Breast epithelium (tissue), 4 donors: ENCODE measurements around the gene FTSJ3. TPM values are rescaled to one million over a fixed set of nuclear protein-coding genes. Genes with fewer than 3 reads are reported as not detected.

Source experiments
- DNase-seq, 2 donors: peaks; one replicate each; pipeline ENCODE4 v3.0.0-alpha.2; 2019; ENCODE audit warnings: low spot score in 2 of 2
- H3K27ac ChIP-seq, 2 donors: fragments of 200-600 bp; sonication (generic) in 1 of 2; one replicate each; pipeline ENCODE4 v1.5.1; 2016 to 2019; ENCODE audit warnings: mild to moderate bottlenecking in 1 of 2
- H3K27me3 ChIP-seq, 2 donors: fragments of 200-600 bp; sonication (generic) in 1 of 2; one replicate each; pipeline versions ENCODE4 v1.5.1 to v1.6.0; 2017 to 2019; ENCODE audit warnings: control low read depth in 1 of 2, mild to moderate bottlenecking in 1 of 2
- H3K36me3 ChIP-seq: fragments of 200-600 bp; one replicate; pipeline ENCODE4 v1.5.1; 2019
- H3K4me1 ChIP-seq, 2 donors: fragments of 200-600 bp; sonication (generic); one replicate each; pipeline ENCODE4 v1.5.1; 2016 to 2019; ENCODE audit warnings: control low read depth in 1 of 2
- H3K4me3 ChIP-seq, 3 donors: fragments of 200-600 bp; sonication (generic); 1 replicate in 2 of 3; 2 replicates in 1 of 3; pipeline ENCODE4 v1.5.1; 2016 to 2019; ENCODE audit warnings: mild to moderate bottlenecking in 3 of 3, moderate library complexity in 2 of 3
- H3K9me3 ChIP-seq, 2 donors: fragments of 200-600 bp; sonication (generic) in 1 of 2; one replicate each; pipeline ENCODE4 v1.5.1; 2016 to 2019; ENCODE audit warnings: control low read depth in 1 of 2
- POLR2A ChIP-seq: fragments of 450-650 bp; IDR thresholded peaks from one replicate; pipeline ENCODE4 v1.6.1; 2016; ENCODE audit warnings: antibody characterized with exemption, mild to moderate bottlenecking, moderate library complexity
- POLR2AphosphoS5 ChIP-seq, 3 donors: sonication (generic); formaldehyde crosslinking; IDR thresholded peaks; one replicate each; pipeline ENCODE4 v1.6.1; 2017; ENCODE audit warnings: antibody characterized with exemption in 3 of 3
- intact Hi-C: fragments of 100-400 bp; cut with DNase I; formaldehyde crosslinking; loops from one replicate; pipeline ENCODE4 v1.15.1; 2023; ENCODE audit warnings: low total_unique reads
- total RNA-seq, 3 donors: library from RNA; depleted of rRNA; stranded (reverse); fragments of >200 nt; gene quantifications; one replicate each; pipeline ENCODE4 v1.1.0, GENCODE V29; 2016
- TF ChIP-seq, protein P1 (sequence below), 3 donors: fragments of 450-650 bp; IDR thresholded peaks; one replicate each; pipeline ENCODE4 v1.5.1; 2016 to 2017; ENCODE audit warnings: antibody characterized with exemption in 3 of 3, mild to moderate bottlenecking in 3 of 3, moderate library complexity in 3 of 3

The FTSJ3 gene
- total RNA-seq, 3 donors from 2014 or later: 55.4 to 78.7 (median 59.1) TPM

DNA sequence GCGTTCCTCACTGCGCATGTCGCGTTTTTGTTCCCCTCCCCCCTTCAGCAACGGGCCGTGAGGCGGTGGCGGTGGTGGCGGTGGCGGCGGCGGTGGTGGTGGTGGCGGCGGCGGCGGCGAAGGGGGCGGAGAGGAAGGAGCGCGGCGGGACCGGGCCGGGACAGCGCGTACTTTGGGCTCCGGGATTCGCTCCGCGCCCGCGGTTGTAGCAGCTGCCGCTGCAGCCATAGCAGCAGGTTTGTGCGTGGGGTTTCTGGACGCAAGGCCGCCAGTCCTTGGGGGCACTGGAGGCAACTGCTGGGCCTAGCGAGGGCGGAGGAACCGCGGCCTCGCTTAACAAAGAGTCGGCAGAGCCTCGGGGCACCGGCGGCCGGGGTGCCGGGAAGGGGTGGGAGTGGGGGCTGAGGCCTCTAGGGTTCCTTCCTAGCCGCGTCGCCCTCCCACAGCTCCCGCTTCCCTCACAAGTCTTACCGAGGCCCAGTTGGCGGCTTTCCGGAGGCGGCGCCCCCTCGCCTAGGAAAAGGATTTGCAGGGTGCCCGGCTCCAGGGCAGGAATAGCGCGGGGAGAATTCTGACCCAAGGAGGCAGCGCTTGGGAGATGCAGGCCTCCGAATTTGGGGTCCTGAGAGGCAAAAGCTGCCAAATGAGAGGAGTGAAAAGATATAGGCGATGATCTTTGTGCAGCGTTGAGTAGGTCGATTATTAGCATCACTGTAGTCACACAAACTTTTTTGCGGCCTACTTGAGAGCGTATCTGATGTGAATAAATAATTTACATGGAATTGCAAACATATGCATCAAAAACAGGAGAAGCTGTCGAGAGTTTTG, 53.1 kb downstream of the FTSJ3 start, which contains the start of gene DDX42:
TSS of gene DDX42 (plus strand) at position 30 of the 828 bp plus-strand sequence. CDS start 12,880 bp downstream, outside the sequence.
- intact Hi-C loops: no loop called here

DNA sequence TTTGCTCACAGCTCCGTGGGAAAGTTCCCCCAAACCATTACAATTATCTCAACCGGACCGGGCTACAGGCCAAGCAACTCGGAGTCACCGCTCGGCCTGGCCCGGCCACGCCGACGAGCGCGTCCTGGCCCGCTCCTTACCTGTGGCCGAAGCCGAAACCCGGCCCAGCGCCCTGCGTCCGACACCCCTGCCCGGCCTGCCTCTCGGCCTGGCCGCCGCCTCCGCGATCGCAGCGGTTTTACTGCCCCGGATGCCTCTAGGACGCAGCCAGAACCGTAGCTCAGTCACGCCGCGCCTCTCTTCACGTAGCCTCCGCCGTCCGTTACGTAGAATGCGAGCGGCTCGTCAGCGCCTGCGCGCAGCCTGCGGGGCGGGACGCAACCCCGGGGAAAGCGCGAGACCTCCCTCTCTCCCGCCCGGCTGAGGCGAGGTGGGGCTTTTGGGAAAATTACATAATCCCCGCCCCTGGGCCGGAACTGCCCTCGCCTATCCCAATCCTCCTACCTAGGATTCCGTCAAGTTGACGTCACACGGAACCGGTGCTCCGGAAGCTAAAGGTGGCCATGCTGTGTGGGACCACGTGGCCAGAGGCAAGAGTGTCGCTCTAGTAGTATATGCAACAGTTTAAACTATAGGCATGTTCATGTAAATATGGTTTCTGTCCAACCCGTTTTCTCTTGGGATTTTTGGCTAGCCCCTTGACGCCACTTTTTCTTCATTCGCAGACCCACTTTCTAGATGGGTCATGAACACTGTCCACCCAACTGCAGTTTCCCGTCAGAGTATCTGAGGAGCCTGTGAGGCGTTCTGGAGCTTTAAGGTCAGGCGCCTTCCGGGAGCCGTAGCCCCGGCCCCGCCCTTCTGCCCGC, 54.0 kb downstream of the FTSJ3 start, which contains the start of gene CCDC47:
TSS of gene CCDC47 (minus strand) at position 326 of the 869 bp plus-strand sequence. CDS start 7,422 bp downstream, outside the sequence.
- TF ChIP-seq, protein P1, sequence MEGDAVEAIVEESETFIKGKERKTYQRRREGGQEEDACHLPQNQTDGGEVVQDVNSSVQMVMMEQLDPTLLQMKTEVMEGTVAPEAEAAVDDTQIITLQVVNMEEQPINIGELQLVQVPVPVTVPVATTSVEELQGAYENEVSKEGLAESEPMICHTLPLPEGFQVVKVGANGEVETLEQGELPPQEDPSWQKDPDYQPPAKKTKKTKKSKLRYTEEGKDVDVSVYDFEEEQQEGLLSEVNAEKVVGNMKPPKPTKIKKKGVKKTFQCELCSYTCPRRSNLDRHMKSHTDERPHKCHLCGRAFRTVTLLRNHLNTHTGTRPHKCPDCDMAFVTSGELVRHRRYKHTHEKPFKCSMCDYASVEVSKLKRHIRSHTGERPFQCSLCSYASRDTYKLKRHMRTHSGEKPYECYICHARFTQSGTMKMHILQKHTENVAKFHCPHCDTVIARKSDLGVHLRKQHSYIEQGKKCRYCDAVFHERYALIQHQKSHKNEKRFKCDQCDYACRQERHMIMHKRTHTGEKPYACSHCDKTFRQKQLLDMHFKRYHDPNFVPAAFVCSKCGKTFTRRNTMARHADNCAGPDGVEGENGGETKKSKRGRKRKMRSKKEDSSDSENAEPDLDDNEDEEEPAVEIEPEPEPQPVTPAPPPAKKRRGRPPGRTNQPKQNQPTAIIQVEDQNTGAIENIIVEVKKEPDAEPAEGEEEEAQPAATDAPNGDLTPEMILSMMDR (IDR thresholded peaks at IDR 0.05): no peak
- peak; percentile 93 for TF ChIP-seq POLR2A
- peak; percentile 85 to 97 (median 95) for TF ChIP-seq POLR2AphosphoS5 (IDR thresholded peaks at IDR 0.05)
- peak; percentile 98 to 99 for DNase-seq
- H3K27ac ChIP-seq: peak within 1 kb of the TSS; percentile 95 to 98
- peak within 1 kb of the TSS; percentile 73 to 99 (median 84) for H3K4me3 ChIP-seq
- no peaks in the 10 kb centered on the region for H3K9me3 ChIP-seq
- intact Hi-C loops: loop anchor here (1.0 kb wide), 1 partner anchor 72 kb away; no protein-coding TSS in a partner anchor
- peaks cover 8 to 9% of the 10 kb centered on the region in 2 donors for H3K4me1 ChIP-seq
- no peaks in the 10 kb centered on the region for H3K36me3 ChIP-seq
- no peaks in the 10 kb centered on the region for H3K27me3 ChIP-seq

More for the DNA sequence above, 53.1 kb downstream of the FTSJ3 start, which contains the start of gene DDX42:
- DNase-seq: peak; percentile 83 to 91
- H3K27me3 ChIP-seq: no peaks in the 10 kb centered on the region
- H3K4me1 ChIP-seq: peaks cover 8 to 10% of the 10 kb centered on the region in 2 donors
- H3K27ac ChIP-seq: peak within 1 kb of the TSS; percentile 95 to 98
- H3K36me3 ChIP-seq: no peaks in the 10 kb centered on the region
- H3K9me3 ChIP-seq: no peaks in the 10 kb centered on the region
- H3K4me3 ChIP-seq: peak within 1 kb of the TSS; percentile 73 to 99 (median 84)
- TF ChIP-seq, protein P1 (IDR thresholded peaks at IDR 0.05): peak in 1 of 3 donors; percentile 7
- TF ChIP-seq POLR2AphosphoS5 (IDR thresholded peaks at IDR 0.05) (no peak), POLR2A (no peak)

DNA sequence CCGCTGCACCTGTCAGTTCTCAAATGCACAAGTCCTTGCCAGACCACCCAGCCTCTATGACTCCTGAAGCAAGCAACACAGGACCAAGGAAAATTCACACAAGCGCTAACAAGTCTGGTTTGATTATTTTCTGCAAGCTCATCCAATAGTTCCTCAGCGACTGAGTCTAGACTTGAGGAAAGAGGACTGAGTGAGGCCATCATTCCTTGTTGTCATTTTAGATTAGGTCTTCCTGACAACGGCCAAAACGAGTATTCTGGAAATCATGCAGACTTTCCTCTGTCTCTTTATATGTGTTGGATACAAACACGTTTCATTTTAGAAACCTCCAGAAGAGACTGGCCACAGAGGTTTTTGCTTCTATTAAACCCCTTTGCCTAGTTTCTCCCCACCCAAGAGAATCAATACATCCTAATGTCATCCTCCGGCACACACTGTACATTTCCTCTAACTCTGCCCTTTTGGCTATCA, 54.6 kb downstream of the FTSJ3 start:
- Histone ChIP-seq H3K9me3 (no peaks in the 10 kb centered on the region), H3K4me3 (peak overlapping the region; percentile 73 to 99 (median 84)), H3K27me3 (no peaks in the 10 kb centered on the region), H3K36me3 (no peaks in the 10 kb centered on the region), H3K27ac (peak overlapping the region; percentile 95 to 98), H3K4me1 (peaks cover 8 to 9% of the 10 kb centered on the region in 2 donors)
- TF ChIP-seq POLR2A (no peak), POLR2AphosphoS5 (IDR thresholded peaks at IDR 0.05) (no peak)
- TF ChIP-seq, protein P1 (IDR thresholded peaks at IDR 0.05): no peak
- intact Hi-C loops: loop anchor here (1.0 kb wide), 1 partner anchor 72 kb away; no protein-coding TSS in a partner anchor
- DNase-seq: no peak

Other genes with a start within 250 kb of the FTSJ3 start
- 10 to 100 TPM; 11.0 to 12.4 (median 11.1) TPM for gene TACO1, start 226.8 kb downstream of the FTSJ3 start, total RNA-seq
- gene MAP3K3, start 205.2 kb downstream of the FTSJ3 start, total RNA-seq: 10 to 100 TPM; 44.9 to 60.0 (median 47.9) TPM
- gene LIMD2, start 127.5 kb downstream of the FTSJ3 start, total RNA-seq: 10 to 100 TPM in 1 of 3 donors, 1 to 10 TPM in 2; 6.1 to 10.5 (median 7.2) TPM
- gene STRADA, start 85.9 kb downstream of the FTSJ3 start, total RNA-seq: 10 to 100 TPM; 25.9 to 33.8 (median 26.2) TPM
- gene CCDC47, start 54.1 kb downstream of the FTSJ3 start, total RNA-seq: 10 to 100 TPM; 54.1 to 89.5 (median 81.7) TPM
- gene DDX42, start 53.5 kb downstream of the FTSJ3 start, total RNA-seq: 100 to 1,000 TPM; 131 to 139 (median 139) TPM
- gene PSMC5, start 232 bp downstream of the FTSJ3 start, total RNA-seq: 100 to 1,000 TPM in 2 of 3 donors, 10 to 100 TPM in 1; 98.3 to 110 (median 104) TPM
- gene SMARCD2, start 15.0 kb upstream of the FTSJ3 start, total RNA-seq: 100 to 1,000 TPM; 142 to 210 (median 192) TPM
- gene CSH2, start 46.0 kb upstream of the FTSJ3 start, total RNA-seq: not detected
- gene GH2, start 54.3 kb upstream of the FTSJ3 start, total RNA-seq: not detected
- not detected for gene CSH1, start 68.9 kb upstream of the FTSJ3 start, total RNA-seq
- gene CSHL1, start 83.6 kb upstream of the FTSJ3 start, total RNA-seq: not detected
- gene GH1, start 91.2 kb upstream of the FTSJ3 start, total RNA-seq: not detected
- 1 to 10 TPM; 2.2 to 7.9 (median 3.4) TPM for gene CD79B, start 104.7 kb upstream of the FTSJ3 start, total RNA-seq
- 10 to 100 TPM in 2 of 3 donors, 1 to 10 TPM in 1; 1.0 to 16.7 (median 10.2) TPM for gene SCN4A, start 145.3 kb upstream of the FTSJ3 start, total RNA-seq
- 1 to 10 TPM in 1 of 3 donors, under 1 TPM in 2; 0.15 to 1.3 (median 0.16) TPM for gene PRR29, start 170.7 kb upstream of the FTSJ3 start, total RNA-seq
- 100 to 1,000 TPM in 1 of 3 donors, 10 to 100 TPM in 2; 26.1 to 106 (median 32.2) TPM for gene ICAM2, start 193.0 kb upstream of the FTSJ3 start, total RNA-seq